Activated naive CD8-positive, alpha-beta T cell treated with anti-CD3 and anti-CD28 coated beads for 36 hours (primary cell): ENCODE results near the gene CGGBP1. TPM values are rescaled to one million over a fixed set of nuclear protein-coding genes. Genes with fewer than 3 reads are reported as not detected.
"Not testable (repeated sequence)": the region's sequence is repeated elsewhere in the genome, so short reads cannot be mapped to it uniquely, and the experiment has no call there.

Experiments used
- DNase-seq: peaks from one replicate; pipeline ENCODE4 v3.0.0; 2021
- H3K27ac Mint-ChIP-seq: one replicate; pipeline ENCODE4 v1.8.0; 2022; ENCODE audit warnings: mild to moderate bottlenecking, moderate library complexity, mixed read lengths
- H3K27me3 Mint-ChIP-seq: one replicate; pipeline ENCODE4 v1.8.0; 2022; ENCODE audit warnings: mild to moderate bottlenecking, mixed read lengths
- H3K36me3 Mint-ChIP-seq: one replicate; pipeline ENCODE4 v1.8.0; 2021; ENCODE audit warnings: mild to moderate bottlenecking, mixed read lengths
- H3K4me1 Mint-ChIP-seq: one replicate; pipeline ENCODE4 v1.8.0; 2021; ENCODE audit warnings: mixed read lengths
- H3K4me3 Mint-ChIP-seq: one replicate; pipeline ENCODE4 v1.8.0; 2022; ENCODE audit warnings: mild to moderate bottlenecking, moderate library complexity, mixed read lengths
- H3K9me3 Mint-ChIP-seq: one replicate; pipeline ENCODE4 v1.8.0; 2022; ENCODE audit warnings: mixed read lengths
- total RNA-seq, 2 experiments: library from RNA; stranded (reverse); gene quantifications; one replicate each; pipeline ENCODE4 v1.2.3, GENCODE V29; 2021

CGGBP1 gene
- total RNA-seq, 2 experiments from 2014 or later, result 69.8 to 75.4 TPM

DNA sequence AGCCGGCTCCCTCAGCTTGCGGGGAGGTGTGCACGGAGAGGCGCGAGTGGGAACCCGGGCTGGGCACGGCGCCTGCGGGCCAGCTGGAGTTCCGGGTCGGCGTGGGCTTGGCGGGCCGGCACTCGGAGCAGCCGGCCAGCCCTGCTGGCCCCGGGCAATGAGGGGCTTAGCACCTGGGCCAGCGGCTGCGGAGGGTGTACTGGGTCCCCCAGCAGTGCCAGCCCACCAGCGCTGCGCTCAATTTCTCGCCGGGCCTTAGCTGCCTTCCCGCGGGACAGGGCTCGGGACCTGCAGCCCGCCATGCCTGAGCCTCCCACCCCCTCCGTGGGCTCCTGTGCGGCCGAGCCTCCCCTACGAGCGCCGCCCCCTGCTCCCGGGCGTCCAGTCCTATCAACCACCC, 43.1 kb downstream of the CGGBP1 start:
- not testable (repeated sequence) for DNase-seq, H3K4me3 Mint-ChIP-seq, H3K27me3 Mint-ChIP-seq, H3K9me3 Mint-ChIP-seq, H3K36me3 Mint-ChIP-seq, H3K27ac Mint-ChIP-seq, H3K4me1 Mint-ChIP-seq

DNA sequence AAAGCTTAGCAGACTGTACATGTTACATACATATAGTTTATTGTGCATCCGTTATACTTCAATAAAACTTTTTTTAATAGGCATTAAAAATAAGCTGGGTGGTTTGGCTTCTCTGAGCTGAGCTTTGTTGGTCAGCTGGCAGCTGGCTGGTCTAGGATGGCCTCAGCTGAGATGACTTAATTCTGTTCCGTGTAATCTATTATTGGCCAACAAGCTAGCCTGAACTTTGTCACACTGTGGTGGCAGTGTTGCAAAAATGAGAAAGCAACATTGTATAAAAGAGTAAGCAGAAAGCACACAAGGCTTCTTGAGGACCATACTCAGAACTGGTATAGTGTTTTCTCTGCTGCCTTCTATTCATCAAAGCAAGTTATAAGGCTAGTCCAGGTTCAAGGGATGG, 45.2 kb downstream of the CGGBP1 start:
- H3K36me3 Mint-ChIP-seq, result no peaks in the 10 kb centered on the region
- no peaks in the 10 kb centered on the region for H3K27me3 Mint-ChIP-seq
- H3K27ac Mint-ChIP-seq, result no peak overlapping the region
- DNase-seq, result no peak
- peaks cover 4% of the 10 kb centered on the region for H3K4me1 Mint-ChIP-seq
- no peaks in the 10 kb centered on the region for H3K9me3 Mint-ChIP-seq
- no peak overlapping the region for H3K4me3 Mint-ChIP-seq

DNA sequence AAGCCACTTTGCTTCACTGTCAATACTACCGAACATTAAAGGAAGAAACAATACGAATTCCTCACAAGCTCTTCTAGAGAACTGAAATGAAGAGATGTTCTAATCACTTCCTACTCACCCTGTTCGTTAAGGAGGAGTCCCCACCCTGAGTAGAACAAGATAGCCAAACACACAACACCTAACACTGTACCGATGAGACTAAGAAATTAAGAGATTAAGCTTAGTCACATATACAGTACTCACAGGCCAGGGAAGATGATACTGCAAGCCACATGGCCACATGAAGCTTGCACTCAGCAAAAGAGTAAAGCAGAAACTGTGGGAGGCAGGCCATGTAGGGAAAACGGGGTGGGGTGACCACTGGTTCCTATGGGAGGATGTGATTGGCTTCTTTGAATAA, 48.0 kb downstream of the CGGBP1 start:
- Mint-ChIP-seq H3K4me3 (no peak overlapping the region), H3K4me1 (no peaks in the 10 kb centered on the region), H3K9me3 (no peaks in the 10 kb centered on the region), H3K27me3 (no peaks in the 10 kb centered on the region), H3K27ac (no peak overlapping the region), H3K36me3 (no peaks in the 10 kb centered on the region)
- no peak for DNase-seq

GRCh38 chr3:88009066-88009465, 49.7 kb downstream of the CGGBP1 start:
- no peaks in the 10 kb centered on the region for H3K36me3 Mint-ChIP-seq
- H3K9me3 Mint-ChIP-seq, result no peaks in the 10 kb centered on the region
- no peak for DNase-seq
- peaks cover 2% of the 10 kb centered on the region for H3K4me1 Mint-ChIP-seq
- peaks cover 2% of the 10 kb centered on the region for H3K27me3 Mint-ChIP-seq
- no peak overlapping the region for H3K4me3 Mint-ChIP-seq
- H3K27ac Mint-ChIP-seq, result no peak overlapping the region

DNA sequence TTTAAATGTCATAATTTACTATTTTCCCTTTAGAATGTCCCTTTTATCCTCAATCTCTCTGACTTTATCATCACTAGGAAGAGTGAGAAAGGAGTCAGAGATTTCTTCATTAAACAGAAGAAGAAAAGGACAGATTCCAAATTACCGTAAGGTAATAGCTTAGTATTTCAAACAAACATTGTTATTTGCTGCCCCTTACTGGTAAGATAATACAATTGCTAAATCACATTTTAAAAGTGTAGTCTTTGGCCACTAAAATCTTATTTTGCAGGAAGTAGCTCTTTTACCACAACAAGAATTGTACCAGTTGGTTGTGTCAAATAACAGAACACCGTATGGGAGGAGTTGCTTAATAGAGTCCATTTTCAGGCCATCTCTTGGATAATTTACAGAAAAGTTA, 53.7 kb downstream of the CGGBP1 start:
- H3K36me3 Mint-ChIP-seq, result no peaks in the 10 kb centered on the region
- no peak overlapping the region for H3K4me3 Mint-ChIP-seq
- DNase-seq, result no peak
- no peak overlapping the region for H3K27ac Mint-ChIP-seq
- H3K9me3 Mint-ChIP-seq, result no peaks in the 10 kb centered on the region
- H3K27me3 Mint-ChIP-seq, result peaks cover 11% of the 10 kb centered on the region
- peaks cover 2% of the 10 kb centered on the region for H3K4me1 Mint-ChIP-seq

DNA sequence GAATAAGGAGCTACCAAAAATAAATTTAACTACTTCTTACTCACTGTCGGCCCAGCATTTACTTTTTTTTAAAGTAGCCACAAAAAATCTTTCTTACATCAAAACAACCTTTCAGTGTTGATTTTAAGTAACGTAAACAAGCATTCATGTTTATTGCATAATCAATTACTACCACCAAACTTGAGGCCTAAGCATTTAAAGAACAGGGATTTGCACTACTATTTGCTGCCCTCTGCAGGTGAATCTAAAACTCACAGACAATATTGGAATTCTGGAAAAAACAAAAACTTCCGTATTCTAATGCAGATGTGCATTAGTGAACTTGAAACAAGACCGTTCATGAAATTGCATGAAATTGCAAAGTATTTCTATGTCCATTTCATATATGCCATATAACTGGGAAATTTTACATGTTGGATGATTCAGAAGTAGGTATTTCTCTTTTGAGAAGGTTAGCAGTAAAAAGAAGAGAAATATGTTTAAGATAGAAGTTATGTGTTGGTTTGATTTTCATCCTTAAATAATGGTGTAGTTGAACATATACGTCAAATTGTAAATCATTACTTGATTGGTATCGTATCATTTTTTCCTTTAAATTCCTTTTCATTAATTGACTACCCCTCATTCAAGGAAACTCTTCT, 55.6 kb downstream of the CGGBP1 start:
- no peak overlapping the region for H3K27ac Mint-ChIP-seq
- H3K4me3 Mint-ChIP-seq, result no peak overlapping the region
- peaks cover 11% of the 10 kb centered on the region for H3K27me3 Mint-ChIP-seq
- DNase-seq, result no peak
- no peaks in the 10 kb centered on the region for H3K36me3 Mint-ChIP-seq
- H3K9me3 Mint-ChIP-seq, result no peaks in the 10 kb centered on the region
- peaks cover 2% of the 10 kb centered on the region for H3K4me1 Mint-ChIP-seq

DNA sequence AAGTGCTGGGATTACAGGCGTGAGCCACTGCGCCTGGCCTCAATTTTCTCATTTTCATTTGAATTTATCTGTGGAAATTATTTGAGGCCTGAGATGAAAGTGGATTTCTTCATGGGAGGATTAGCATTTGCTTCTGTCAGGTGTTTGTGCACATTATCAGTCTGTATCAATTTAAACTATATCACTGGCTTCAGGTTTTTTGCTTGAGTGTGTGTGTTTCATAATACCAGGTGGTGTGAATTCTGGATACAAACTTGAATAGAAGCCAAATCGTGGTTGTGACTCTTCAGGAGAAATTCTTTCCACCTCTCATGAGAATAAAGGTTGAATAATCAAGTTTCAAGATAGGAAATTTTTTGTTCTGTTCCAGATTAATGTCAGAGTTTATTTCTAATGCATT, 56.4 kb downstream of the CGGBP1 start:
- no peak overlapping the region for H3K27ac Mint-ChIP-seq
- DNase-seq, result no peak
- H3K36me3 Mint-ChIP-seq, result no peaks in the 10 kb centered on the region
- no peaks in the 10 kb centered on the region for H3K9me3 Mint-ChIP-seq
- no peak overlapping the region for H3K4me3 Mint-ChIP-seq
- H3K27me3 Mint-ChIP-seq, result peaks cover 11% of the 10 kb centered on the region
- peaks cover 8% of the 10 kb centered on the region for H3K4me1 Mint-ChIP-seq

Other genes with a start within 250 kb of the CGGBP1 start
- 10 to 100 TPM; 16.2 to 17.2 TPM for gene ZNF654, start 250 bp upstream of the CGGBP1 start, total RNA-seq
- 10 to 100 TPM; 21.4 to 24.1 TPM for gene C3orf38, start 91.0 kb upstream of the CGGBP1 start, total RNA-seq